Measurements from ENCODE around the gene FAM180A.
"Not testable (repeated sequence)": the region's sequence is repeated elsewhere in the genome, so short reads cannot be mapped to it uniquely, and the experiment has no call there.

FAM180A gene

GRCh38 chr7:135748770-135749169 lies at the start of gene FAM180A:
Gene FAM180A, minus strand, starts transcription at chr7:135748813. Its CDS starts 233 bp downstream, at chr7:135748580.
- peak; percentile 76 for DNase-seq (ENCODE audit: low read depth)

GRCh38 chr7:135798095-135798494 lies 49.5 kb upstream of the FAM180A start:
- no peak for DNase-seq (ENCODE audit: low read depth)

GRCh38 chr7:135795846-135796570 lies 47.4 kb upstream of the FAM180A start:
- no peak for DNase-seq (ENCODE audit: low read depth)

- no peak for DNase-seq (ENCODE audit: low read depth)
Observed at GRCh38 chr7:135793841-135794240, 45.2 kb upstream of the FAM180A start.

GRCh38 chr7:135792866-135793265 lies 44.3 kb upstream of the FAM180A start:
- no peak for DNase-seq (ENCODE audit: low read depth)

- no peak for DNase-seq (ENCODE audit: low read depth)
Observed at GRCh38 chr7:135792363-135792668, 43.7 kb upstream of the FAM180A start.

GRCh38 chr7:135791543-135792362 lies 43.1 kb upstream of the FAM180A start:
- DNase-seq (ENCODE audit: low read depth), result no peak

- peak; percentile 42 for DNase-seq (ENCODE audit: low read depth)
Observed at GRCh38 chr7:135790371-135790977, 41.9 kb upstream of the FAM180A start.

GRCh38 chr7:135789956-135790355 lies 41.3 kb upstream of the FAM180A start:
- DNase-seq (ENCODE audit: low read depth), result no peak

GRCh38 chr7:135789431-135789830 lies 40.8 kb upstream of the FAM180A start:
- DNase-seq (ENCODE audit: low read depth), result no peak

GRCh38 chr7:135786911-135787310 lies 38.3 kb upstream of the FAM180A start:
- no peak for DNase-seq (ENCODE audit: low read depth)

- no peak for DNase-seq (ENCODE audit: low read depth)
Observed at GRCh38 chr7:135785065-135785464, 36.5 kb upstream of the FAM180A start.

GRCh38 chr7:135784013-135784412 lies 35.4 kb upstream of the FAM180A start:
- DNase-seq (ENCODE audit: low read depth), result no peak

- DNase-seq (ENCODE audit: low read depth), result no peak
Observed at GRCh38 chr7:135782801-135783200, 34.2 kb upstream of the FAM180A start.

GRCh38 chr7:135782377-135782776 lies 33.8 kb upstream of the FAM180A start:
- DNase-seq (ENCODE audit: low read depth), result no peak

- no peak for DNase-seq (ENCODE audit: low read depth)
Observed at GRCh38 chr7:135777626-135778398, 29.2 kb upstream of the FAM180A start.

- not testable (repeated sequence) for DNase-seq (ENCODE audit: low read depth)
Observed at GRCh38 chr7:135775915-135776314, 27.3 kb upstream of the FAM180A start.

- no peak for DNase-seq (ENCODE audit: low read depth)
Observed at GRCh38 chr7:135775230-135775629, 26.6 kb upstream of the FAM180A start.

GRCh38 chr7:135774284-135774683 lies 25.7 kb upstream of the FAM180A start:
- peak; percentile 65 for DNase-seq (ENCODE audit: low read depth)

- DNase-seq (ENCODE audit: low read depth), result no peak
Observed at GRCh38 chr7:135773464-135773863, 24.9 kb upstream of the FAM180A start.

- DNase-seq (ENCODE audit: low read depth), result no peak
Observed at GRCh38 chr7:135772639-135773222, 24.1 kb upstream of the FAM180A start.
